HG03060 (cell line): ENCODE results near the gene ZCCHC2.

Experiments used
- ATAC-seq: cut with Tn5 transposase; IDR thresholded peaks from one replicate; pipeline ENCODE4 v1.9.1; 2021; ENCODE audit warnings: low read depth, moderate number of reproducible peaks; ENCODE audit not compliant: unreplicated experiment

Gene ZCCHC2

GRCh38 chr18:62605685-62606084 is 82.9 kb downstream of the ZCCHC2 start:
- ATAC-seq: no peak

- no peak for ATAC-seq
These were observed 83.3 kb downstream of the ZCCHC2 start for GRCh38 chr18:62606106-62606505.

GRCh38 chr18:62607302-62607701 is 84.5 kb downstream of the ZCCHC2 start:
- no peak for ATAC-seq

GRCh38 chr18:62607708-62608428 is 85.0 kb downstream of the ZCCHC2 start:
- ATAC-seq: no peak

GRCh38 chr18:62609764-62610163 is 86.9 kb downstream of the ZCCHC2 start:
- ATAC-seq: no peak

- no peak for ATAC-seq
These were observed 87.5 kb downstream of the ZCCHC2 start for GRCh38 chr18:62610351-62610700.

GRCh38 chr18:62610701-62611411 is 88.0 kb downstream of the ZCCHC2 start:
- no peak for ATAC-seq

GRCh38 chr18:62611453-62612288 is 88.8 kb downstream of the ZCCHC2 start:
- no peak for ATAC-seq

- ATAC-seq: no peak
These were observed 89.4 kb downstream of the ZCCHC2 start for GRCh38 chr18:62612289-62612645.

- ATAC-seq: no peak
These were observed 90.0 kb downstream of the ZCCHC2 start for GRCh38 chr18:62612776-62613175.

GRCh38 chr18:62614494-62614893 is 91.7 kb downstream of the ZCCHC2 start:
- ATAC-seq: no peak

GRCh38 chr18:62616331-62616805 is 93.5 kb downstream of the ZCCHC2 start:
- no peak for ATAC-seq

- ATAC-seq: no peak
These were observed 95.2 kb downstream of the ZCCHC2 start for GRCh38 chr18:62617793-62618591.

GRCh38 chr18:62618735-62619134 is 95.9 kb downstream of the ZCCHC2 start:
- ATAC-seq: no peak

- no peak for ATAC-seq
These were observed 98.7 kb downstream of the ZCCHC2 start for GRCh38 chr18:62621546-62621945.

GRCh38 chr18:62625019-62625418 is 102.2 kb downstream of the ZCCHC2 start:
- no peak for ATAC-seq
